Measurements from ENCODE around the gene CLIC5.
A peak's percentile ranks its signal among the peaks of the same experiment; 100 is the strongest.
"Not testable (repeated sequence)": the region's sequence is repeated elsewhere in the genome, so short reads cannot be mapped to it uniquely, and the experiment has no call there.

Gene CLIC5

DNA sequence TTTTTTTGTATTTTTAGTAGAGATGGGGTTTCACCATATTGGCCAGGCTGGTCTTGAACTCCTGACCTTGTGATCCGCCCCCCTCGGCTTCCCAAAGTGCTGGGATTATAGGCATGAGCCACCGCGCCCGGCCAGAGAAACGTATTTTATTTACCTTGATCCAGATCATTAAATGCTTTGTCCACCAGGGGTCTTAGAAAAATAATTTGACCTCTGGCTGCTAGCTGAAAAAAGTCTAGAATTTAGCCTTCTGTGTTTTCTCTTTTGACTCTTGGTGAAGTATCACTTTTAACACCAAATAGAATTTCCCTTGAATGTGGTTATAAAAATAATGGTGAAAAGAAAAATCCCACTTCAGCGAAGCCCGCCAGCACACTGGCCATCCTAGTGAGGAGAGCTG lies 89.2 kb downstream of the CLIC5 start:
- not testable (repeated sequence) for DNase-seq (ENCODE audit: low read depth)

DNA sequence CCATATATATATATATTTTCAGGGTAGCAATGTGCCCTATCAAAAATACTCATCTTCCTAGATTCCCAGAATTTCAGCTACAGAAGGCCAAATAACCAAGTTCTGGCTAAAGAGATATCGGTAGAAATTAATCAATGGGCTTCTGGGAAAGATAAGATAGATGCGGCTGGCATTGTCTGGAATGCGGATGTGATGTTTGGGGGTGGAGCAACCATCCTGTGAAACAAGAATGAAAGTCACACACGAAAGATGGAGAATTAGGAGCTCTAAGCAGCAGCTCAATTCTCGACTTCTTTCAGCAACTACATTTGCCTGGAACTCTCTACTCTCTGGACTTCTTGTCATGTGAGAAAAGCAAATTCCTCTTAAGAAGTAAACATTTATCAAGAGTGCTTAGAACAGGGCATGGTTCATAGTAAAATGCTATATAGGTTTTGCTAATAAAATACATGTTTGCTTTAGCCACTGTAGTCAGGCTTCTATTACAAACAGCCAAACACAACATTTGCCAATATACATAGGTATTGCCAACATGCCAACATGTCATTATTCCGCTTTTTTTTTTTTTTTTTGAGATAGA lies 90.8 kb downstream of the CLIC5 start:
- no peak for DNase-seq (ENCODE audit: low read depth)

DNA sequence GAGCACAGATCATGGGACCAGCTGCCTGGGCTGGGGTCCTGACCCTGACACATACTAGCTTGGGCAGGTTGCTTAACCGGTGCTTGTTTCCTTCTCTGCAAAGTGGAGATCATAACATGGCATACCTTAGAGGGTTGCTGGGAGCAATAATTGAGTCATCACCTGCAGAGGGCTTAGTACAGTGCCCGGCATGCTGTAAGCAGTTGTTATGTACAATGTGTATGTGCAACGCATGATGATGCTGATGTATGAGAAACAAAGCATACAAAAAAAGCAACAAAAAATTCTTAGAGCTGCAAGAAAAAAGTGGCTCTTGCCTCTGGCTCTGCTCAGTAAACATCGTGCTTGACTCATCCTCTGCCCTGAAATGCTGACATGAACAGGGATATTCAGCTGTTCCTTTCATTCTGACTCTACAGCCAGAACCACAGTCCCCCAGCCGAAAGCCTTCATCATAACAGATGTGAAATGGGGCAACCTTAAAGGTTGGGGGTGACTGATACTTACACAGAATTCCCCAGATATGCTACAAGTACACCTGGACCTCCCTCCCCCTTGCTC lies 91.7 kb downstream of the CLIC5 start:
- no peak for DNase-seq (ENCODE audit: low read depth)

DNA sequence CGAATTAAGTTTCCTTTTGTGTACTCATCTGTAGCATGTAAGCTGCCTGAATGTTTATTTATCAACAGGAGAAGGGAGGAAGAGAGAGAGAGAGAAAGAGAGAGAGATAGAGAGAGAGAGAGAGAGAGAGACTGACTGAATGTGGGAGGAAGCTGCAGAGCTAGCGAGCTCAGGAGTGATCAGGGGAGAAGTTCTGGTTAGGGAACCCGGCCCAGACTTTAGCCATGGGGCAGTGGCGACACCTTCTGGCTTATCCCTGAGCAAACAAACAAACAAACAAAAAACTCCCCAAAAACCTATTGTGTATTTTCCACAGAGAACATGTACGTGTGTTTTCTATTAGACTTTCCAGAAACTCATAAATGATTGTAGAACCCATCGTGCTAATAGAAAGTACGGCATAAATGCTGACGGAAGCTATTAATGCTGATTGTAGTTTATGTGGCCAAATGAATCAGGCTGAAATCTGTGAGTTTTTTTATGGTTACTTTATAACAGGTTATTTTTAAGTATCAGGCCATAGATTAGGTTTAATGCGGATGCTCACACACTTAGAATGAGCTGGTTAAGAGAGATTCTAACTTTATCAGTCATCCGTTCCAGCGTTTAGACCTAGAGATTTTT lies 92.8 kb downstream of the CLIC5 start:
- DNase-seq (ENCODE audit: low read depth): peak; percentile 21

DNA sequence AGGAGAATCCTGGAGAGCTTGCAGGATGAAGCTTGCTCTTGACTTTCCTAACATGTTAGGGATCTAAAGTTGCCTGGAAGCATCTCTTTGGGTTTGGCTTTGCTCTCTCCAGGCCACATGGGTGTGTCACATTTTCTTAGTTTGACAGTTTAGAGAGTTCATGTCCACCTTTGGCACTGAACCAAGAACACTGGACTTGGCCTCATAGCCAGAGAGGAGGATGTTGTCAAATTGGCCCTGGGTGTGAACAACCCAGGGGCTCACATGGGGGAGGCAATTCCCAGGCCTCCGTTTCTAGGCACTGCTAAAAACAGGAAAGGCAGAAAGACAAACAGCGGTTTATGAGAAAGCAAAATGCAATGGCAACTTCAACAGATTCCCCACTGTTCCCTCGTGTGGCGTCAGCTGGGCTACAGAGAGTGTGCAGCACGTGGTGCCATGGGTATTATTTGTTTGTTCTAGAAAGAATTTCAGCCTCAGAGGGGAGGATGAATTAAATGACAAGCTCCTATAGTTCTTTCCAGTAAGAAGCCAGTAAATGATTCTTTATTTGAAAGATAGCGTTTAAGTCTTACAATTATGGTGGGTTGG lies 93.9 kb downstream of the CLIC5 start:
- no peak for DNase-seq (ENCODE audit: low read depth)

DNA sequence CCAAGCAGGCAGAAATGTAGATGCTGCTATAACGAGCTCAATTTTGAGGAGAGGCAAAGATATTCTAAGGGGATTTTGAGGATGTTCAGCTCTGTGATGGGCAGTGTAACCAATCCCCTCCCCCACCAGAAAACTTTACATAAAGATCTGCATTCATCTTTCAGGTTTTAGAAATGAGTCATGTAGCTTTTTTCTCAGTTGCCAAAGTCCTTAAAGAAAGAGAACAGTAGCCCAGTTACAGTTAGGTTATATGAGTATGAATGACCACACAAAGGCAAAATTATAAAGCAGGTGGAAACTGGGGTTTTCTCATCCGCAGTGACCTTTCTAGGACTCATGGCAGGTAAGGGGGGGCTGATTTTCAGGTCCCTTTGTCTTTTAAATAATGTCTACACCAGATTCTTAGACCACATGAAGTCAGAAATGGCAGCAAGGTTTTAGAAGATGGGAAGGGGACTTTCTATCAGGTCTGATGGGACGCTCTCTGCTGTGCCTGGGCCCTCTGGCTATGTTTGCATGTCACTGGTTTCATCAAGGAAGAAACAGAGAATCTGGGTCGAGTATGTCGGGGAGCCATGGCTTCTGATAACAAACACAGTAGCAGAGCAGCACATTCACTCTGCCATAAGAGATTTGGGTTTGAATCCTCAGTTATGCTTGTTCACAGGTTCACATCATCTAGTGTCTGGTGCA lies 94.7 kb downstream of the CLIC5 start:
- no peak for DNase-seq (ENCODE audit: low read depth)

DNA sequence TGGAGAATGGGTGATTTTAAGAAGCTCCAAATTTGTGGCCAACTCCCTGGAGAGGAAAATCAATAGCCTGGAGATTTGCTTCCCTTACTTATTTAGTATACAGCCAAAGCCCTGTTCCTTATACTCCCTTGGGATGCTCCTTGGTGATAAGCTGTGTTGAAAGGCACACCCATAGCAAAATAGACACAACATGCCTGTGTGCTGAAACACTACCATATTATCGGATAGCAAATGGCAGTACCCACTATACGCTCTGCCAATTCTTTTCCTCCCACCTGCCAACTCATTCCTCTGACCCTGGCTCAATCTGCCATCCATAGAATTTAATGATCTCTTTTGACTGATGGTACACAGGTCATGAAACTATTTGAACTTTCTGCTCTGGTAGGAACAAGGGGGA lies 98.2 kb downstream of the CLIC5 start:
- no peak for DNase-seq (ENCODE audit: low read depth)

DNA sequence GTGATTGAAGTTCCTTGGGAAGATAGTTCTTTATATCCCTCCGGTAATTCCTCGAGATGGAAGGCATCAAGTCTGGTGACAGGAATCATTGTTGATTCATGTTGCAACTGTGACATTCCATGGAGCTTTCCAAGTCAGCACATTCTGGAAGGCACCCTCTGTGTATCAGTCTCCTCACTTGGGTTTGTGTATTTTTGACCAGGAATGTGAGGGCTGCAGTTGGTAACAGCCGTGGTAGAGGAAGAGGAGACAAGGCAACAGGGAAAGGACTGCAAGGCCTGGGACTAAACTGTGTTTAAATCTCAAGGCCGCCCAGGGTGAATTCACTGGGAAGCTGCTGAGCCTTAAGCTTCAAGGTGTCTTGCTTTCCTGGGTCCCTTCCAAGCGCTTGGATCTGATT lies 99.0 kb downstream of the CLIC5 start:
- DNase-seq (ENCODE audit: low read depth): no peak

DNA sequence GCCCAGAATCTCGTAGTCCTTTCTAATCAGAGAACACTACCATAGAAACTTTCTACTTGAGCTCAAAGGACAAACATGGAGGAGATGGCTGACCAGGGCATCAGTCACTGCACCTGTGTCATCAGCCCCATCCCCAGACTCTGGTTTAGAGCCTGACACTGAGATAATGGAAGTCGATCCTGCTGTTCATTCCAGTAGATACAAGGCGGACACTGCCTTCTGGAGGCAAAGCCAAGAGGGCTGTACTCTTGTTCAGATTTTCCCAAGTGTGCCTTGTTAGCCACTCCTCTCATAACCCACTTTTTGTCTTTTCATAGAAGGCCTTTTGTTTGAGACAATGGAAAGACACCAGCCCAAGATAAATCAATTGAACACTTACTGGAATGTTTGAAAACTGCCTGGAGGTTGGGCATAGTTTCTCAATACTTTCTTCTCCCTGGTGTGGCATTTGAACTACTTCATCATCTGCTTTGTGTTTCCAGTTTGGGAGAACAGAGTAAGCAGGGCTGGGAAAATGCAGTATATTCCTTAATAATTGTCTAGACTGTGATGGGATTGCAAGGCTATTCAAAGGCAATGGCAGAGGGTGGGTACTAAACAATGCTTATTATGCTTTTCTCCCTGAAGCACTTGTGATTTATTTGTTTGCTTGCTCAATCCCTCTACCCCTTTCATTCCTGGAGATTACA lies 99.7 kb downstream of the CLIC5 start:
- DNase-seq (ENCODE audit: low read depth): no peak

DNA sequence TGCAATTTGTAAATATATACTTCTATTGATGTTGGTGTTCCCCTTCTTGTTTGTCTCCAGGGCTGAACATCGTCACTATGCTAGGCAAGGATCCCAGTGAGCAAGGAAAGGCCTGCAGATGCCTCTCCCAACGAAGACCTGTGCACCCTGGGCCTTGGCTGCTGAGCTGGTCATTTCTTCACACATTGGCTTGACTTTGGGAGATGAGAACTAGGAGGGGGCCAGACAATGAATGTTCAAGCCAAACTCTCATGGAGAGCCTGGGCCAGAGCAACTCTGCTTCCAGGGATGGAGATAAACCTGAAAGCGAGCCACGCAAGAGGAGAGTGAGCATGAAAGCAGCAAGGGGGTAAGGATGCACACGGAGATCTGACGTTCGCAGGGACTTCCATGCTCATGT lies 104.0 kb downstream of the CLIC5 start:
- no peak for DNase-seq (ENCODE audit: low read depth)

DNA sequence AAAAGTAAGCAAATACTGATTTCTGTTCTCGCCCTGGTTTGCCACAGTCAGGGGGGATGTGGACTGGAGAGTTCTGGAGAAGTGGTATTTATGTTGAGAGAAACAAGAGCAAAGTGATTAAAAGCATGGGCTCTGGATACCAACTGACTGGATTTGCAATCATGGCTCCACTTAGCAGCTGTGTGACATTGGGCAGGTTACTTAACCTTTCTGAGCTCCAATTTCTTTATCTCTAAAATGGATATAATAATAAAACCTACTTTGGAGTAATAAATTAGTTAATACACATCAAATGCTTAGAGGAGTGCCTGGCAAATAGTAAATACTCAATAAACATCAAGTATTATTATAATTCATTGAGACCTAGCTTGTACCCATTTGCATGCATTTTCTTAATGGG lies 111.7 kb downstream of the CLIC5 start:
- DNase-seq (ENCODE audit: low read depth): no peak

DNA sequence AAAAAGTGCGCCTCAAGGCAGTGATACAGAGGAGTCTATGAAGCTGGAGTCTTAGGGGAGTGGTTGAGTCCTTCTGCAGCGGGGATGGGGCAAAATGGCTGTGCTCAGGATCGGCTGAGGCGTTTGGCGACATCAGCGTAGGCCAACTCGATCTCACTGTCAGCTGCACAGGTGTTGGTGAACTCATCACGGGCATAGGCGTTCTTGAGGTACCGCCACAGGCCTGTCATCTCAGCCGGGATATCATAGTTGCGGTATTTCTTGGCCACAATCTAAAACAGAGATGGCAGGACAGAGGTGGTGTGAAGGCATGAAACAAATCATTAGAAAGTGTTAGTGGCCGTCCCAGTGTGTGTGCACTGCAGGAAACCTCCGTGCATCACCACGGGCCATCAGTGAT lies 112.7 kb downstream of the CLIC5 start:
- DNase-seq (ENCODE audit: low read depth): no peak

DNA sequence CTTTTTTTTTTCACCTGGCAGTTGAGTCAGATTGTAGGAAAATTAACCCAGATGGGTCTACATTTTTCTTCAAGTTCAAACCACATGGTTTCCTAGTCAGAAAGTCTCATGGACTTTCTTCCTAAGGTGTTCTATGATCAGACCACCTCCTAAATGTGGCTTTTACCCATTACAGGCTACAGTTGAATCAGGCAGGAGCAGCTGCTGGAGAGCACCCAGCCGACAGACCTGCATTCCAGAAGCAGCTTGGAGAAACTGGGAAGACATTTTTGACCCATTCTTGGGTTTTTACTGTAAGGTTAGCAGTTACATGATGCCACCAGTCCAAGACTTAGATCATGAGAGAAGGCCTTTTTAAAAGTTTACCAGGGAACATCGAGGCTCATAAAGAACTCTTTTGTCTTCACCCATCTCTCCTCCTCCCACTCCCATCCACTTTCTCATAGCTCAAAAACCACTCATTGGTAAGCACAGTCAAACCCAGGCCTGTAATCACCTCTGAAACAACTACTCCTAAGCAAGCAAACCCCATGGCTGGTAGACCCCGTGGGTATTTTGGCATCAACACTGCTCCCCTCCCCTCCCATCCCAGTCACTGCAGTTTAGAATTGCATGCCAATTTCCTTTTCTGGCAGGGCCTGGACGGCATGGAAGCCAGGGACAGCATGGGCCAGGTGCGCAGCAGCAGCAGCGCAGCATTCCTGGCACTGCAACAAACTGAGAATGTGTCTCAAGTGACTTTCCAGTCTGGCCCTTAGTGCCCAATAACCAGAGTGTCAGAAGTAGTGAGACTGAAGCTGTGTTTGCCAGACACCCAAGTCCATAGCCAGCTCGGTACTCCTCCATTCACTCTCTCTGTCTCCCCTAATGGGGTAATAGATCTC lies 113.7 kb downstream of the CLIC5 start:
- DNase-seq (ENCODE audit: low read depth): no peak

DNA sequence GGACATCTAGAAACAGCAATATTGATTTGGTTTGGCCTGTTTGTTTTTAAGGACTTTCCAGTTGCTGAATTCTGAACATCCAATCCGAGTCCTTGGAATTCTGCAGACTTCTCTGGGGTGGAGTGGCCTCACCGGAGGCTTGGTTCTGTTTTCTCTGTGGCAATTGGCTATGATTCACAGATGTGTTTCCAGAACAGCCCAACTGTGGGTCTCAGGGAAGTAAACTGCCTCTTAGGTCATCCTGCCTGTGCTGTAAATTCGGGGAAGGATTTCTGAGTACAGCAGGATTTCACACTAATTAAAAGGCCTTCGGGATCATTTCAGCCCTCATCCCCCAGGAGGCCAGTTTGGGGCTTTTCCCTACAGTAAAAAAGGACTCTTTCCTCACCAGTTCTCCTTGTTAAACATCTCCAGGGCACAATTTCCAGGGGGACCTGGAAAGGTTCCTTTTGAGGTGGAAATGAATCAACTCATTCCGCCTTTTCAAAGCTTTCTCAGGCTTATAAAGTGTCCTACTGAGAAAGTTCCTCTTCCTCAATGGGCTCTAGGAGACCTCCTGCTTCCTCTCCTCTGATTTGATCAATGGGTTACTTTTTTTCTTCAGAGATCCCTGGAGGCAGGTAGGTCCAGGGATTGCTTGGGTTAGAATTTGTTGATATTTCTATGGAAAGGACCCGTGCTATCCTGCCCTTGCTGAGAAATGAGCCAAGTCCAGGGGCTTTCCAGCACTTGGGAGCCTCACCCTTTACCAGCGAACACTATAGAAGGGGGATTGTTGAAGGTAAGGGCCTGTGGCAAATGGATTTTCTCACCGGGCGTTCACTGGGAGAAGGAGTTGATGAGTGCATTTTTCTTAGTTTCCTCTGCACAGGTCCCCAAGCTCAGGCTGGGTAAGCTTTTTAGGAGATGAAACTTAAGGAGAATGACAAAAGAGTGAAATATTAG lies 114.6 kb downstream of the CLIC5 start:
- no peak for DNase-seq (ENCODE audit: low read depth)

DNA sequence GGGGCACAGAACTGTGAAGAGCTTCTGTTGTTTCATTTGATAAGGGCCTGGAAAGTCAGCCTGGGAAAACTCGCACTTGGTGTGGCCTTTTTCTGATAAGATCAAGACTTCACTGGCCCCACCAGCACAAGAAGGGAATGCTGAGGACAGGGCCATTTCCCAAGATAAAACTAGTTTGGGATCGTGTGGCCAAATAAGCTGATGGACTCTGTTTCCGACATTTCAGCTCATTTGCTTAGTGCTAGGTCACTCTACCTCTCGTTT lies 116.0 kb downstream of the CLIC5 start:
- DNase-seq (ENCODE audit: low read depth): no peak

DNA sequence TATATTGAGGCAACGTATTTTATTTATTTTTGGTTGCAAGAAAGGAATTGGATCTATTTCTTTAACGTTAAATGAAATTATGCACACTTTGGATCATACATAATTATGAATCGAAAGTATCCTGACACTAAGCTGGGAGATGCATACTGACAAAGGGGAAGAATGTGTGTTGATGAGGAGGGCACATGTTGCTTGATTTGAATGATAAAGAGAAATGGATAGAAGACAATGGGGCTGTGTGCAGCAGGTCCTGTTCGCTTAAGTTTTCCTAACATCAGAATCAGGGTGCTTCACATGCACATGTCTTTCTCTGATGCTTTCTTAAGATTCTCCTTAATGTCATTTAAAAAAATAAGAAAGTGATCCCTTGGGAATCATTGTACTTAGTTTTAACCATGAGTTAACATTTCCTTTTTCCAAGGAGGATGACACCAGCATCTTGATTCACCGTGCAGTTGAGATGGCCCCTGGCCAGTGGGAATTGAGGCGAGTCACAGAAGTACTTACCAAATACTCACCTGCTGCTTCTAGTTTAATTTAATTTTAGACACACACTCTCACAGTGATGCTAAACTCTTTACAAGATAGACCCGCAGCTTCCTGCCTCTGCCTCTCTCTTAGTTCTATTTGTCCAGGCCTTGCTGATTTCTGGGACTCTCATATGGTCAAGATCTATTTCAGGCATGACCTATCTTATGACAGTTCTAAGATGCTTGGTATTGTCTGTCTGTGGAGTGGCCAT lies 116.5 kb downstream of the CLIC5 start:
- no peak for DNase-seq (ENCODE audit: low read depth)

DNA sequence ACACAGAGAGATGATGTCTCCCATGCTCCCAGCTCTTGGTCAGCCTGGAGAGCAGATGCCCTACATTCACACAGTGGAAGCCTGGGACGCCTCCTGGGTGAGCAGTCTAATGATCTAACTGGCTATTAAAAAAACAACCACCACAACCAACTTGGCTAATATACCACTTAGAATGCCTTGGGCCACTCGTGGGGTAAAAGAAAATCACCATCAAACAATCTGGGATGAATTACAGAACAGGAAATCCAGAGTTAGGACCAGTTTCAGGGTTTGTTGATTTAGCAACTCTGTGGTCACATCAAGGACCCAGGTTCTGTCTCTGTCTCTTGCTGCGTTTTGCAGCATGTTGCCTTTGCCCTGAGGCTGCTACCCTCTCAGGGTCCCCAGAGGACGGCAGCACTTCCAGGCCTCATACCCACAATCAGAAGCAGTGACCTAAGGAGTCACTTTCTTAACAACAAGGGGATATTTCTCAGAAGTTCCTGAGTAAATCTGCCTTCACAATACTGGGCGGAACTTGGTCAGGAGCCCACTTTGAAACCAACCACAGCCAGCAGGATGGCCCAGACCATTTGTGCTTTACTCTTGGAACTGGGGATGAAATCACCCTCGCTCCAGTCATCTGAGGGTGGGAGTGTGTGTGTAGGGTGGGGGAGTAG lies 118.7 kb downstream of the CLIC5 start:
- DNase-seq (ENCODE audit: low read depth): no peak

DNA sequence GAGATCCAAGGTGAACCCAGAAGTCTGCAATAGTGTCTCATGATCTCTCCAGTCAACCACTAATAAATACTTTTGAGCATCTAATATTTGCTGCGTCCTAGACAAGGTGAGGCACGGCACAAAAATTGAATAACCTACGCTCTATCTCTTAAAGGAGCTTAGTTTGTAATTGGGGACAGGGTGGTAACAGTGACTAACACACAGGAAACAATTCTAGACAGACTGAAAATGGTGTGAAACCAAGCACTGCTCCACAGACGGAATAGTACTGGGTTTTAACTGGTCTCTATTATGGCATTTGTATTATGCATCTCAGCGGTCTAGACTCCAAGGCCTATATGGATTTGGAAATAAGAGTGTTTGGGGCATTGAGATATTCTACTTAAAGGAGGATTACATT lies 120.1 kb downstream of the CLIC5 start:
- no peak for DNase-seq (ENCODE audit: low read depth)

DNA sequence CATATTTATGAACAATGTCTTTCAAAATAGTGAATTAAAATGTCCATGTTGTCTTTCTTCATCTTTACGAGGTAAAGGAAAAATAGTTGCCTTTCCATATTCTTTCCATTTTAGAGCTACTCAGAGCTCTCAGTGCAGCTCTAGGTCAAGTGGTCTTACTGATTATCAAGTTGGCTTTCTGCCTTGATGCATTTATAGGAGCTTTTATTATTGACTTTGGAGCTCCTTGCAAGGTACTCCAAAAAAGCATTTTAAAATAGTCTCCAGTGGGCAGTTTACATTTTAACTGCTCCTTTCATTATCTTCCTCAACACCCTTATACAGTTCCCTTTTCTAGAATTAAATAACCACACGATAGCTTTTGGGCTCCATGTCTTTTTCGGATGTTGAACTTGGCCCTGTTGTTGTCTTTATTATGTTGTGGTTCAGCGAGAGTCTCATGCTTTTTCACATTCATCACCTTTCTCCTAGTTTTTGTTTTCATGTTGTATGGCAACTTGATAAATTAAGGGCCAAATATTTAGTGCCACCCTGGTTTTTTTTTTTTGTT lies 122.9 kb downstream of the CLIC5 start:
- no peak for DNase-seq (ENCODE audit: low read depth)
